Measurements from ENCODE around the gene FANCI. TPM values are rescaled to one million over a fixed set of nuclear protein-coding genes. Genes with fewer than 3 reads are reported as not detected.

Gene FANCI
- total and polyA plus RNA-seq, 2 of the 13 experiments (the other 11 are each of a cell fraction or from before 2014, with no cell fraction given) = 15.7 to 68.8 TPM

DNA sequence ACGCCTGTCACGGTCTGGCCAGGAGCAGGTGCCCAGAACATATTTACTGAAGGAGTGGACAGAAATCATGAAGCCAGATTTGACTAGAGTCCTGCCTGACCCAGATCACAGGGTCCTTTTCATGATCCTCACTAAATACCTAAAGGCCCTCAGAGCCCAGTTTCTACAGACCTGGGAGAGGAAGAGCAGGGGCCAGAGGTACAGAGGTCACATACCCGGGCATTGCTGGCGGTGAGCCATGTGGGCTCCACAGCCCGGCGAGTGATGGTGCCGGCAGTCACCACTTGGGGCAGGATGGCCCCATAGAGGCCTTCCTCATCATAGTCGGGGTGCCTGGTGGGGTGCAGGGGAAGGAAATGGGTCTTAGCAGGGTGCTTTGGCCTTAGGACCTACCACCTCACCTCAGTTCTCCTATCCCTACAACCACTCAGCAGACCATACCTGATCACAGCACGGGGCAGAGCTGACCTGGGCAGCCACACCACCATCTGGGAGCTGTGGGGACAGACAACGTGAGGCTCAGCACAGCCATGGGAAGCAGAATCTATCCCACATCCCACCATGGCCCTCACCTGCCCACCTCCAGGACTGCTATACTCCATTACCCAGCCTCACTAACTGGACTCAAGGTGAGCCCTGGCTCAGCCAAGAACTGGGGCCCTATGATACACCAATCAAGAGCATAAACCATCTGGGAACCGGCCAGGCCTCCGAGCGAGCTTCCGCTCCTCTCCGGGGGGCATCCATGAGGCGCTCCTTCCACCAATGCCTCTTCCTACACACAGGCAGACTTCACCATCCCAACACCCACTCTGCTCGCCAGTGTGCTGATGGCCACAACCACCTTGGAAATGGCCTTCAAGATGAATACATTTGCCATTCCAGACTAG is 78.0 kb downstream of the FANCI start (continued):
- TF ChIP-seq ZSCAN30 (CRISPR knock-in tag; IDR thresholded peaks at IDR 0.05) (no peak), ZNF784 (CRISPR knock-in tag; IDR thresholded peaks at IDR 0.05; ENCODE audit: borderline replicate concordance) (0 out of 2 replicates have a peak, but pooled peaks have one; percentile 47), ZNF605 (CRISPR knock-in tag; IDR thresholded peaks at IDR 0.05) (peak; percentile 35; the same call in 1 of the 2 replicates), JUND (CRISPR knock-in tag; IDR thresholded peaks at IDR 0.05) (no peak), RNF2 (conservative IDR thresholded peaks at IDR 0.05; ENCODE audit: low read depth) (no peak), MTERF4 (CRISPR knock-in tag; IDR thresholded peaks at IDR 0.05) (no peak), NFE2L2 (IDR thresholded peaks at IDR 0.05; ENCODE audit: low read length) (no peak), ZC3H4 (CRISPR knock-in tag; IDR thresholded peaks at IDR 0.05; ENCODE audit: borderline replicate concordance) (no peak), NR2F1 (CRISPR knock-in tag; IDR thresholded peaks at IDR 0.05) (peak; percentile 88 to 89), SP2 (CRISPR knock-in tag; IDR thresholded peaks at IDR 0.05) (no peak), ZNF333 (CRISPR knock-in tag; IDR thresholded peaks at IDR 0.05; ENCODE audit: borderline replicate concordance) (no peak), ZNF367 (CRISPR knock-in tag; IDR thresholded peaks at IDR 0.05; ENCODE audit: borderline replicate concordance) (no peak), HNF4A (CRISPR knock-in tag; IDR thresholded peaks at IDR 0.05) (peak; percentile 86), ZNF567 (CRISPR knock-in tag; IDR thresholded peaks at IDR 0.05; ENCODE audit: borderline replicate concordance) (no peak), SMARCC2 (IDR thresholded peaks at IDR 0.05) (no peak), AHR (CRISPR knock-in tag; IDR thresholded peaks at IDR 0.05) (0 out of 2 replicates have a peak, but pooled peaks have one; percentile 26), MTA1 (CRISPR knock-in tag; IDR thresholded peaks at IDR 0.05; ENCODE audit: borderline replicate concordance) (no peak), MTA3 (CRISPR knock-in tag; IDR thresholded peaks at IDR 0.05) (no peak), GMEB1 (CRISPR knock-in tag; IDR thresholded peaks at IDR 0.05; ENCODE audit: borderline replicate concordance) (0 out of 2 replicates have a peak, but pooled peaks have one; percentile 26), XBP1 (CRISPR knock-in tag; IDR thresholded peaks at IDR 0.05) (no peak)
- TF ChIP-seq, protein P1, sequence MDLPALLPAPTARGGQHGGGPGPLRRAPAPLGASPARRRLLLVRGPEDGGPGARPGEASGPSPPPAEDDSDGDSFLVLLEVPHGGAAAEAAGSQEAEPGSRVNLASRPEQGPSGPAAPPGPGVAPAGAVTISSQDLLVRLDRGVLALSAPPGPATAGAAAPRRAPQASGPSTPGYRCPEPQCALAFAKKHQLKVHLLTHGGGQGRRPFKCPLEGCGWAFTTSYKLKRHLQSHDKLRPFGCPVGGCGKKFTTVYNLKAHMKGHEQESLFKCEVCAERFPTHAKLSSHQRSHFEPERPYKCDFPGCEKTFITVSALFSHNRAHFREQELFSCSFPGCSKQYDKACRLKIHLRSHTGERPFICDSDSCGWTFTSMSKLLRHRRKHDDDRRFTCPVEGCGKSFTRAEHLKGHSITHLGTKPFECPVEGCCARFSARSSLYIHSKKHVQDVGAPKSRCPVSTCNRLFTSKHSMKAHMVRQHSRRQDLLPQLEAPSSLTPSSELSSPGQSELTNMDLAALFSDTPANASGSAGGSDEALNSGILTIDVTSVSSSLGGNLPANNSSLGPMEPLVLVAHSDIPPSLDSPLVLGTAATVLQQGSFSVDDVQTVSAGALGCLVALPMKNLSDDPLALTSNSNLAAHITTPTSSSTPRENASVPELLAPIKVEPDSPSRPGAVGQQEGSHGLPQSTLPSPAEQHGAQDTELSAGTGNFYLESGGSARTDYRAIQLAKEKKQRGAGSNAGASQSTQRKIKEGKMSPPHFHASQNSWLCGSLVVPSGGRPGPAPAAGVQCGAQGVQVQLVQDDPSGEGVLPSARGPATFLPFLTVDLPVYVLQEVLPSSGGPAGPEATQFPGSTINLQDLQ (CRISPR knock-in tag; IDR thresholded peaks at IDR 0.05) = no peak
- TF ChIP-seq, protein P2, sequence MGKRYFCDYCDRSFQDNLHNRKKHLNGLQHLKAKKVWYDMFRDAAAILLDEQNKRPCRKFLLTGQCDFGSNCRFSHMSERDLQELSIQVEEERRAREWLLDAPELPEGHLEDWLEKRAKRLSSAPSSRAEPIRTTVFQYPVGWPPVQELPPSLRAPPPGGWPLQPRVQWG (CRISPR knock-in tag; IDR thresholded peaks at IDR 0.05; ENCODE audit: borderline replicate concordance, low read depth) = no peak
- TF ChIP-seq, protein P3, sequence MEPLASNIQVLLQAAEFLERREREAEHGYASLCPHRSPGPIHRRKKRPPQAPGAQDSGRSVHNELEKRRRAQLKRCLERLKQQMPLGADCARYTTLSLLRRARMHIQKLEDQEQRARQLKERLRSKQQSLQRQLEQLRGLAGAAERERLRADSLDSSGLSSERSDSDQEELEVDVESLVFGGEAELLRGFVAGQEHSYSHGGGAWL (CRISPR knock-in tag; IDR thresholded peaks at IDR 0.05) = no peak

Measured in HepG2 (cell line).